Kidney glomerular epithelial cell (primary cell): Measurements from ENCODE around the gene CD82.
"Not testable (repeated sequence)": the region's sequence is repeated elsewhere in the genome, so short reads cannot be mapped to it uniquely, and the experiment has no call there.

ENCODE experiments used
- DNase-seq: peaks from one replicate; lab custom pipeline; 2025; lab: John Stamatoyannopoulos, UW

Gene CD82

DNA sequence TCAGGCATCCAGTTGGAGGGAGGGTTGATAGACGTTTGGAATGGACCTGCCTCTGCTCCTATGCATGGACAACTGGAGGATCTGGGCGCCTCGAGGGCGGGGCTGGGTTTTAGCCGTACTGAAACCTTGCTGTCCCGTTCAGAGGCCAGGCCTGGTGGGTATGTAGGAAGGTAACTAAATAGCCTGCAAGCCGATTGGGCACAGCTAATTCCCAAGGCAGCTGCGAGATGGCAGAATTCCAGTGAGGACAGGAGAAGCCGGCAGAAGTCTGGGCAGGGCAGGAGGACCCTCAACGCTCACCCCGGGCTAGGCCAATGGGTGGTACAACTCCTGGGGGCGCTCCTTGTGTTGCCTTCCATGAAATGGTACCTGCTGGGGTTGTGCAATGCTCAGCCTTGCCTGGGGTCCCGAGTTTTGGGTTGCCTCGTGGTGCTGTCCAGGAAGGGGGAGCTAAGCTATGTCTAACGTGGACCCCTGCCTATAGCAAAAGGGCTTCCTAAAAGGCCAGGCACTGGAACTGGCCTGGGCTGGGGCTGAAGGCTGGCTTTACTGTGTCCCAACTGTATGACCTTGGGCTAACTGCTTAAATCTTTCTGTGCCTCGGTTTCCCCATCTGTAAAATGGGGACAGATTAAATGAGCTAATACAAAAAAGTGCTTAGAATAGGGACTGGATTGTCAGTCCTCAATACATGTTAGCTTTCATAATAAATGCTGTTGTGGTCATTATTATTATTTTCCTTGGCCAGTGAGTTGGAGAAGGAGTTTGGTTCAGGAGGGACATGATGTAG is 30.1 kb upstream of the CD82 start:
- no peak for DNase-seq

DNA sequence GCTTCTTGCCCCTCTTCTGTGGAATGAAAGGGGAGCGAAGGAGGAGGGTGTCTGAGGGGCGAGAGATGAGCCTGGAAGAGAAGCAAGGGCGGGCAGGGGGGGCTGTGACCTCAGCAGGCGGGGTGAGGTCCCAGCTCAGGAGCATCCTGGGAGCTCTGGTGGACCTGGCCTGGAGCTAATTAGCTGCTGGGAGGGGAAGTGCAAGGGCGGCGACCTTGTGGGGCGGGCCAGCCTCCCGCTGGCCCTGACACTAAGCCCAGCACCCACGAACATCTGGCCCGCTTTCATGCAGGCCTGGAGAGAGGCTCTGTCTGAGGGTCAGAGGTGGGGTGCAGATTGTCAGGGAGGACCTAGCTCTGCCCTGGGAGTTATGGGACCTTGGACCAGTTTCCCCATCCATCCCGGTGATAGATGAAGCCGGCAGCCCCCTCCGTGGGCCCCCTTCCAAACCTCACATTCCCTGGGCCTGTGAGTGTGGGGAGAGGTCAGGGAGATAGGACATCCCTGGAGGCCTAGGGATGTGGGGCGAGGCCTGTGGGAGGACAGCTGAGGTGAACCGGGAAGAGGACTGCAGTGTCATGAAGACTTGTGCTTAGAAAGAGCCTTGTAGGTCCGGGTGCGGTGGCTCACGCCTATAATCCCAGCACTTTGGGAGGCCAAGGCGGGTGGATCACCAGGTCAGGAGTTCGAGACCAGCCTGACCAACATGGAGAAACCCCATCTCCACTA is 28.5 kb upstream of the CD82 start:
- DNase-seq, result no peak

DNA sequence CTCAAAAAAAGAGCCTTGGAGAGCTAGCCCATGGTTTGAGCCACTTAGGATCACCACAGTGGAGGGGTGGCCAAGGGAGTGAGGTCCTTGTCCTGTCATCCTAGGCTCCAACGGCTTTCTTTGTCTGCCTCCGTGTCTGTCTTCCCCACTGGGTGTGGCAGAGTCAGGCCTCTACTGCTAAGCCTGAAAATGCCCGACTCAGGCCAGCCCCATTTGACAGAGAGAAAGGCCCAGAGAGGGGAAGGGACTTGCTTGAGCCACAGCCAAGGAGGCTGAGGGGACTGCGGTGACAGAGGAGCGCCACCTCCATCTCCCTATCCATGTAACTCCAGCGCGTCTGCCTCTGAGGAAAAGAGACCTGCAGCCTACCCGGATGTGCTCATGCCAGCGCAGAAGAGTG is 27.8 kb upstream of the CD82 start:
- no peak for DNase-seq

DNA sequence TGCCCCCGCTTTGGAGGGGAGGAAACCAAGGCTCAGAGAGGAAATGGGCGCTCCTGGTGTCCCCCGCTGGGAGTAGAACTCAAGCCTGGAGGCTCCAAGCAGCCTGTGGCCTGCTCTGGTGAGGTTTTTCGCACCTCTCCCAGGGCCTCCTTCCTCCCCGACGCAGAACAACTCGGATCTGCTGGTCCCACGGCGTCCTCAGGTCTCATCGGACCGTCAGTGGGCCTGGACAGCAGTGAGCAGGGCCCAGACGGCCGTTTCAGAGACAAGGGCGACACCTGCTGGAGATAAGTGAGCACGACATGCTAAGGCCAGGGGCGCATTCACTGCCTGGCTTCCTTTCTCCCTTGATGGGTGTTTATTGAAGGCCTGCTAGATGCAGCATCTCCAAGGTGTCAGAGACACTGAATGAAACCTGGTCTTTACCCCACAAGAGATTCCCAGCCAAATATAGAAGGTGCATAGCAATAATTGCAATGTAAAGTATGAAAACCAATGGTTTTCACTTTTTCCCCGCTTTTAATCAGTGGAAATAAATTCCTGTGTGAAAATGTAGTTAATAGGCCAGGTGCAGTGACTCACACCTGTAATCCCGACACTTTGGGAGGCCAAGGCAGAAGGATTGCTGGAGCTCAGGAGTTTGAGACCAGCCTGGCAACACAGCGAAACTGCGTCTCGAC is 26.9 kb upstream of the CD82 start:
- peak; percentile 64 for DNase-seq

- DNase-seq, result no peak
Observed at GRCh38 chr11:44539971-44540370, 25.5 kb upstream of the CD82 start.

DNA sequence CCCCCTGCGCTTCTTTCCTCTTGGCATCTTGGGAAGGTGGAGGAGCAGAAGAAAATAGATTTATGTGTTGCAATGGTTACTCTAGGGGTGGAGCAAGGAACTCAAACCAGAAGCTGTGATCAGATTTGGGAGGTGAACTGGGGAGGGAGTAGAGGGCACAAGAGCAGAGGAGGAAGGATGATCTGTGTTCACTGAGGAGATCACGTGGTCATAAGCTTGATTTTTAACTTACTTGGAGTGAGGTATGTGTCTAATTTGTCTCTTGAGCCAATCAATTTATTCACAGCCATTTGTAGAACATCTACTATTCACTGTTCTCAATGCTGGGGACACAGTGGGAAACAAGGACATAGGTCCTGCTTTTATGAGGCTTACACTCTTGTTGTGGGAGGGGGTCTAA is 24.8 kb upstream of the CD82 start:
- no peak for DNase-seq

- no peak for DNase-seq
Observed at GRCh38 chr11:44542372-44542771, 23.1 kb upstream of the CD82 start.

DNA sequence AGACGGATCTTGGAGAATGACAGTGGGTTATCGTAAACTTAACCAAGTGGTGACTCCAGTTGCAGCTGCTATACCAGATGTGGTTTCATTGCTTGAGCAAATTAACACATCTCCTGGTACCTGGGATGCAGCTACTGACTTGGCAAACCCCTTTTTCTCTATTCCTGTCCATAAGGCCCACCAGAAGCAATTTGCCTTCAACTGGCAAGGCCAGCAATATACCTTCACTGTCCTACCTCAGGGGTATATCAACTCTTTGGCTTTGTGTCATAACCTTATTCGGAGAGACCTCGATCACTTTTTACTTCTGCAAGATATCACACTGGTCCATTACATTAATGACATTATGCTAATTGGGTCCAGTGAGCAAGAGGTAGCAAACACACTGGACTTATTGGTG is 18.5 kb upstream of the CD82 start:
- not testable (repeated sequence) for DNase-seq

DNA sequence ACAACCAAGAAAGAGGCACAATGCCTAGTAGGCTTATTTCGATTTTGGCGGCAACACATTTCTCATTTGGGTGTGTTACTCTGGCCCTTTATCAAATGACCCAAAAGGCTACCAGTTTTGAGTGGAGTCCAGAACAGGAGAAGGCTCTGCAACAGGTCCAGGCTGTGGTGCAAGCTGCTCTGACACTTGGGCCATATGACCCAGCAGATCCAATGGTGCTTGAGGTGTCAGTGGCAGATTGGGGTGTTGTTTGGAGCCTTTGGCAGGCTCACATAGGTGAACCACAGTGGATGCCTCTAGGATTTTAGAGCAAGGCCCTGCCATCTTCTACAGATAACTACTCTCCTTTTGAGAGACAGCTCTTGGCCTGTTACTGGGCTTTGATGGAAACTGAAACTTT is 17.9 kb upstream of the CD82 start:
- DNase-seq, result not testable (repeated sequence)

DNA sequence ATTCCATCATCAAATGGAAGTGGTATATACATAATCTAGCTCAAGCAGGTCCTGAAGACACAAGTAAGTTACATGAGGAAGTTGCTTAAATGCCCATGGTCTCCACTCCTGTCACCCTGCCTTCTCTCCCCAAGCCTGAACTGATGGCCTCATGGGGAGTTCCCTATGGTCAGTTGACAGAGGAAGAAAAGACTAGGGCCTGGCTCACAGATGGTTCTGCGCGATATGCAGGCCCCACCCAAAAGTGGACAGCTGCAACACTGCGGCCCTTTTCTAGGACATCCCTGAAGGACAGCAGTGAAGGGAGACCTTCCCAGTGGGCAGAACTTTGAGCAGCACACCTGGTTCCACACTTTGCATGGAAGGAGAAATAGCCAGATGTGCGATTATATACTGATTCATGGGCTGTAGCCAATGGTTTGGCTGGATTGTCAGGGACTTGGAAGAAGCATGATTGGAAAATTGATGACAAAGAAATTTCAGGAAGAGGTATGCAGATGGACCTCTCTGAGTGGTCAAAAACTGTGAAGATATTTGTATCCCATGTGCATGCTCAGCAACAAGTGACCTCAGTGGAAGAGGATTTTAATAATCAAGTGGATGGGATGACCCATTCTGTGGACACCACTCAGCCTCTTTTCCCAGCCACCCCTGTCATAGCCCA is 17.3 kb upstream of the CD82 start:
- no peak for DNase-seq

GRCh38 chr11:44548961-44549749 is 16.3 kb upstream of the CD82 start:
- DNase-seq, result not testable (repeated sequence)

DNA sequence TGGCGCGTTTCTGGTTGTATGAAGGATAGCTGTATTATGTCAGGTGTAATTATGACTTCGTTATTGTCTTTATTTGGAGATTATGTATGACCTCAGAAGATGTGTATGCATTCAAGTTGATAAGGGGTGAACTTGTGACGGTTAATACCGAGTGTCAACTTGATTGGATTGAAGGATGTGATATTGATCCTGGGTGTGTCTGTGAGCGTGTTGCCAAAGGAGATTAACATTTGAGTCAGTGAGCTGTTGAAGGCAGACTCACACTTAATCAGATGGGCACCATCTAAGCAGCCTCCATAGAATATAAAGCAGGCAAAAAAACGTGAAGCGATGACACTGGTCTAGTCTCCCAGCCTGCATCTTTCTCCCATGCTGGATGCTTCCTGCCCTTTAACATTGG is 15.3 kb upstream of the CD82 start:
- DNase-seq, result no peak

DNA sequence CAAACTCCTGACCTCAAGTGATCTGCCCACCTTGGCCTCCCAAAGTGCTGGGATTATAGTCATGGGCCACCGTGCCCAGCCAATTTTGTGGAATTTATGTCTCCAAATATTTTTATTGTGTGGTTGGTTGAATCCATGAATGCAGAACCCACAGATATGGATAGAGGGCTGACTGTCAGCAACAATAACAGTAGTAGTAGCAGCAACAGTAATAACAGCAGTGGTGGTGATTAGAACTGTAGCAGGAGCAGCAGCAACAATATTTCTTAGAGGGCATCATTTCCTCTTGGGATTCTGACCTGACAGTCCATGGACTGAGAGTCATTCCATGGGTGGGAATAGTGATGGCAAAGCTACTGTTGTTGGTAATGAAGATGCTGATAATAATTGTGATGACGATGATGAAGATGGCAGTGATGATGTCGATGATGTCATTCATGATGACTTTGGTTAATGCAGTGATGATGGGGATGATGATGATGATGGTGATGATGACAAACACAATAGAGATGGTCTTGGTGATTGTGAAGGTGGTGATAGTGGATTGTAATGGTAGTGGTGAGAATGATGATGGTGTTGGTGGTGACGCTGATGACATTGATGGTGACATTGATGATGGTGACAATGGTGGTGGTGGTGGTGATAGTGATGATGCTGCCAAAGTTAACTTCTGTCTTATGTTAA is 13.9 kb upstream of the CD82 start:
- DNase-seq, result no peak

DNA sequence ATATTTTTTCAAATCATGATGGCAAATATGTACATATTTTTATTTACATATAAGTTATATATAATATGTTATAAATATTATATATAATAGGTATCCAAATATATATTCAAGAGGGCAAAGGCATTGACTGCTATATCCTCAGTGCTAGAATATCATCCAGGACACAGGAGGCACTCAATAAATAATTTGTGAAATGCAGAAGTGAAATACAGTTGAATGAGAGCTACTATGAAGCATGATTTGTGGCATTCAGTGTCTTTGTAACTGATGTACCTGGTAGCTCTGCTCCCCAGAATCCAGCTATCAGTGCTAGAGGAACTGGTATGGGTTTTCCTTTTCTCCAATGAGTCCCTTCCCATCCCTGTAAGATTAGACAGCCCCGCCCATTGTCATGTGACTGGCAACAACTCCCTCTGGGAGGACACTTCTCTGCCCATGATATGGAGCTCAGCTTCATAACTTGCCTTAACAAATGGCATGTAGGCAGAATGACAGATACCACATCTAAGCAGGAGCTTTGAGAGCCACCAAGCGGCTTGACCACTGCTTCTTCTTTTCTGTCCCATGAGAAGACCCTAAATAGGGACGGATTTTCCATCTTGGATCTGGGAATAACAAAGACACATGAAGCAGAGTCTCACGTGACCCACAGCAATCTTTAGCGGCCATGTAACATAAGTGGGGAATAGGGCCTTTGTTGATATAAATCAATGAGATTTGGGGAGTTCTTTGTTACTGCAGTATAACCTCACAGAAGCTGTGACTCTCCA is 10.2 kb upstream of the CD82 start:
- no peak for DNase-seq

DNA sequence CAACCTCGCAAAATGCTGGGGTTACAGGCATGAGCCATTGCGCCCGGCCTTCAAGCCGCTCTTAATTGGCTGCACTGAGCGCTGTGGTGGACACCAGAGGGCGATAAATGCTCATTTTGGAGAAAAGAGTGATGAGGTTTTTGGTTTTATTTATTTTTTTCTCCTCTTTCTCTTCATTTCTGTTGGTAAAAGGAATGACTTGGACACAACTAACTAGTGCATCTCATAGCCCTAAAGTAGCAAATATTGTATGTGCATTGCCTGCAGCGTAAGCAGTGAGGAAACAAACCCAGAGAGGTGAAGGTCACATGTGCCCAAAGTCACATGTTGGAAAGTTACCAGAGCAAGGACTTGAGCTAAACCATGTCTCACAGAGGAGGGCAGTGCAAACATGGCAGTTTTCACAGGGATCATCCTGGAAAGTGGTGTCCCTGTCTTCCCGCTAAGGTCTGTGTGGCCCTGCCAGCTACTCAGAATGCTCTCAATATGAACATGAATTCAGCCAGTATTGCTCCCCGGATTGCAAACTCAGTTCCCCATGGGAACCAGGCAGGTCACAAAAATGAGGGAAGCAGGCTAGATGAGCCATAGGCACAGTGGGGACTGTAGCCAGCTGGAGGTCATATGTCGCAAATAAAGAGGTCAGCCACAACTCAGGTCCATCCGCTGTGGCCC is 8.6 kb upstream of the CD82 start:
- DNase-seq, result peak; percentile 42

- DNase-seq, result no peak
Observed at GRCh38 chr11:44557464-44557863, 8.0 kb upstream of the CD82 start.

DNA sequence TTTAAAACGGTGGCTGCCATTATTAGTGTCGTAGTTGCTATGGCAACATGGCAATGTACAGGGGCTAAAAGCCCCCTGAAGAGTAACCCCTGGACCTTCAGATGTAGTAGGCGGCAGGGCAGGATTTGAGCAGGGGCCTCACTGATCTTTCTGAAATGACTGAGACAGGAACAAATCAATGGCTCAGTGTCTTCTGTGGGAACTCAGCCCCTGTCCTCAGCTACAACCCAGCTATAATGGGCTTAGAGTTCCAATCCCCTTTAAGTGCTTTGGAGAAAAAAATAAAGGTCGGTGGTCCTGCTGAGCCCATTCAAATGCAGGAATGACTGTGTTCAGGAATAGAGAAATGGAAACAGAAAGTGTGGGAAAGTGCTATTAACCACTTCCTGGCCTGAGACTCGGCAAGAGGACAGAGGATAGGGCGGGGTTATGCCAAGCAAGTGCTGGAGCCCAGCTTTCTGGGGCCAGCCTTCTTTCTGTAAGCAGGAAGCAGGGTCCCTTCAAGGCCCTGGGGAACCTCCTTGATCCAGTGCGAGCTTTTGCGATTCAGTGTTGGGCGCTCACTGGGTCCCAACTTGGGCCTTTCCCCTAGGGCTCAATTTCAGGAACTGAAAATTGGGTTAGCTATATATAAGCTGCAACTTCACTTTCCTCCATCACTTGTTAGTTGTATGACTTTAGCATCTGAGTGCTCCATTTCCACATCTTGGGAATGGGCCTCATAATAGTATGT is 6.1 kb upstream of the CD82 start:
- no peak for DNase-seq

GRCh38 chr11:44559940-44560300 is 5.5 kb upstream of the CD82 start:
- not testable (repeated sequence) for DNase-seq

DNA sequence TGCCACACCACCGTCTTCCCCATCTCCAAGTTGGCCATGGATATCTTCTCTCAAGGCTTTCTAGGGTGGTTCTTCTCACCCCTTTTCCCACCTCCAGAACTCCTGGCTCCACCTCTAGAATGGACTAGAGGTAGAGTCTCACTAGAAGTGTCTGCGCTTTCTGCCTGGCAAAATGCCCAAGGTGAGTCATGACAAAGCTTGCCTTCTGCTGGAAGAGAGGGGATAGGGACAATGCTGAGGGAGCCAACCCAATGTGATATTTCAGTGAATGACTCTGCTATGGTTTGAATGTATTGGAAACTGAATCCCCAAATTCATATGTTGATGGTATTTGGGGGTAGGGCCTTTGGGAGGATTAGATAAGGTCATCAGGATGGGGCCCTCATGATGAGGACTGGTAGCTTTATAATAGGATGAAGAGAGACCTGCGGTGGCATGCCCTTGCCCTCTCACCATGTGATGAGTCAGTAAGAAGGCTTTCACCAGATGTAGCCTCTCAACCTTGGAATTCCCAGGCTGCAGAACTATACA is 4.1 kb upstream of the CD82 start:
- DNase-seq, result no peak
